ENCODE results near the gene CIRBP.

Gene CIRBP

DNA sequence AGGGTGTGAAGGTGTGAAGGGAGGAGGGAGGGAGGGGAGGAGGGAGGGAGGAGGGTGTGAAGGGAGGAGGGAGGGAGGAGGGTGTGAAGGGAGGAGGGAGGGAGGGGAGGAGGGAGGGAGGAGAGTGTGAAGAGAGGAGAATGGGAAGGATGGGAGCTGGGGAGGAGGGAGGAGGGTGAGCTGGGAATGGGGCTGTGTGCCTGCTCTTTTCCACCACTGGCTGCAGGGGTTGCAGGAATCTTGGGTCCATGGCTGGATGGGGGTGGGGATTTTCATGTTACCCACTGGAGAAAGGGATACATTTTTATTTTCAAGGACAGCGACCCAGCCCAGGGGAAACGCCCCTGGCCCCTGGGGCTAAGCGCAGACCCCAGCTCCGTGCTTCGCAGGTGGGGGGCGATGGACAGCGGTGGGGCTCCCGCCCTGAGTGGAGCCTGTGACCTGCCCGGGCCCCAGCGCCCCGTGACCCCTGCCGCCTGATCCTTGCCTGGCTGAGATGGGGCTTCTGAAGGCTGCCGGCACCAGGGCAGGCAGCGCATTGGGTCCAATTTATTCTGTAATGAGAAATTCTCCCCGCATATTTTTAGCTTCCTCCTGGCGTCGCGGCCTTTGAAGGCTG, 13.6 kb downstream of the CIRBP start:
- DNase-seq = no peak

DNA sequence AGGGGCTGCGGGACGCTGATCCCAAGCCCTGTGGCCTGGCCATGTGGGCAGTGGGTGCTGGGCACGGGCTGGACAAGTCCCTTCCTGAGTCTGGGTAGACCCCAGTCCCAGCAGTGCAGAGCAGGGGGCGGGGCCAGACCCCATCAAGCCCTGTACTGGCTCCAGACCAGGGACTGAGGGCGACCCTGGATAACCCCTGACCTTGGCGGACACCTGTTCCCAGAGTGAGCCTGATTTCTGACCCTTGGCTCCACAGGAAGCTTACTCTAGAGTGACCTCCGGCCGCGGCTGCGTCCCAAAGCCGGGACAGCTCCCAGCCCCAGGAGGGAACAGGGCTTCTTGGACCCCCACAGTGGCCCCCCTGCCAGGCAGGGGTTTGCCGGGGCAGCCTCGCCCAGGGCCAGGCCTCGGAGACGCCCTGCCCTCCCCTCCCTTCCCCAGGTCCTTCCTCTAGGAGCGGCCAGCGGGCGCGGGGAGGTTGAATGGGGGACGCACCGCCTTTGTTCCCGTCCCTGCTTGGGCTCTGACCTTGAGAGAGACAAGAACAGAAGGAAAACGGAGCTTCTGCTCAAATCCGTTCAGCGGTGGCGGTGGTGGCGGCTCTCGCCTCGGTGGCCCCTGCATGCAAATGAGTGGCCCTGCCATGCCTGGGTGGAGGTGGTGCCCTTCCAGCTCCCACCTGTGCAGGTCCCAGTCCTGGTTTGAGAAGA, 14.2 kb downstream of the CIRBP start:
- no peak for DNase-seq

DNA sequence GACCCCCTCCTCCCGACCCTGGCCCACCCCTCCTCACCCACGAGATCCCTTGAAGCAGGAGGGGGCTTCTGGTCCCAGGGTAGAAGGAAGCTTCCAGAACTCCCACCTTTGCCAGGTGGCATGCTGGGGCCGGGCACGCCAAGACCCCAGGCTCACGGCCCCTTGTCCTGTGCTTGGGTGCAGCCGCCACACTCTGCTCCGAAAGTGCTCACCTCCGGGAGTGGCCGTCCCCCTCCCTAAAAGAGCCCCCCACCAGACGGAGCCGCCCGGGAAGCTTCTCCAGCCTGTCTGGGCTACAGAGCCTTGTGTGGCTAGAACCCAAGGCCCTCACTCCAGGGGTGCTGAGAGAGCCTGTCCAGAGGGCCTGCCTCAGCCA, 14.8 kb downstream of the CIRBP start:
- DNase-seq = no peak

DNA sequence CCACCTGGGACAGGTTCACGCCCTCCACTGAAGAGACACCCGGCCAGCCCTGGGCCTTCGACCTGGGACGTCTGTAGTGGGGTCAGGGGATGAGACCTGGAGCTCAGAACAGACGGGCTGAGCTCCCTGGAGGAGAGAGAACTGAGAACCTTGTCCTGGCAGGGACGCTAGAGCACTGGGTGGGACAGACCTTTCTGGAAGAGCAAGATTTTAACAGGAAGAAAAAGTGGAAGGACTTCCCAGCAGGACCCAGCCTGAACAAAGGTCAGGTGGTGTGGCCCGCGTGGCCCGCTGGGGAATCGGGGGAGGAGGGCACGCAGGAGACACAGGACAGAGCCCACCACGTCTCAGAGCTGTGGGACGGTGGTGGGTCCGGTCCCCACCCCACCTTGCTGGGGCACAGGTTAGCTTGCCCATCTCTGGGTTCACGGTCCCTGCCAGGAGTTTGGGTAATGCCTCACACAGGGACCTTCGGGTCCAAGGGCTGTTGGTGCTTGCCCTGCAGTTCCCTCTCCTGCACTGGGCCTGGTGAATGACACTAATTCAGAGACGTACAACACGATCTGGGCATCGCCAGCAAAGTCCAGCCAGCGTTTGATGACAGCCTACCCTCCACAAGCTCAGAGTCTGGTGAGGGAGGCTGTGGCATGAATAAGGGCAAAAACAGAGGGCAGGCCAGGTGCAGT, 15.3 kb downstream of the CIRBP start:
- no peak for DNase-seq

DNA sequence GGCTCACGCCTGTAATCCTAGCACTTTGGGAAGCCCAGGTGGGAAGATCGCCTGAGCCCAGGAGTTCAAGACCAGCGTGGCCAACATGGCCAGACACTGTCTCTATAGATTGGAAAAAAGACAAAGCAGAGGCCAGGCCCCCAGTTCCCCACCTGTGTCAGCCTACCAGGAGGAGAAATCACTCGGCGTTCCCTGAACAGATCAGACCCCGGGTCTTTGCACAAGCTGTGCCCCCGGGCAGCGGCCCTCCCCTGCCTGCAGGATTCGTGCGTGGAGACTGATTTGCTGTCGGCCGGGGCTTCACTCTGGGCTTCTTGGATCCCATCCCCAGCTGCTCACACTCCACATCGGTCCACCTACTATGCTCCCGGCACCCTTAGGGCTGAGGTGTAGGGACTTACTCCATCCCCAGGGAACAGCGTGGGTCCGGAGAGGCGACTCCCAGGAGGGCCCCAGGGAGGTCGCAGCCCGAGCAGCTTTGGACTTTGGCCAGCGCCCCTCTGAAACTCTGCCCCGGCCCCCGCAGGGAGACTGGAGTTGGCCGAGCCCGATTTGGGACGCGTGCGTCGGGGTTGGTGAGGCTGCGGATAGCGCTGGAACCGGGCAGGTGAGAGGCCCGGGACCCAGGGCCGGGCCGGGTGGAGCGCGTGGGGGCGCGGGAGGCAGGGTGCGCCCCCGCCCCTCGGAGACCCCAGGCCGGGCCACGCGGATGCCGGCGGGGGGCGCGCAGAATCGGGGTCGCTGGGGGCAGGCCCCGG, 16.0 kb downstream of the CIRBP start:
- no peak for DNase-seq

DNA sequence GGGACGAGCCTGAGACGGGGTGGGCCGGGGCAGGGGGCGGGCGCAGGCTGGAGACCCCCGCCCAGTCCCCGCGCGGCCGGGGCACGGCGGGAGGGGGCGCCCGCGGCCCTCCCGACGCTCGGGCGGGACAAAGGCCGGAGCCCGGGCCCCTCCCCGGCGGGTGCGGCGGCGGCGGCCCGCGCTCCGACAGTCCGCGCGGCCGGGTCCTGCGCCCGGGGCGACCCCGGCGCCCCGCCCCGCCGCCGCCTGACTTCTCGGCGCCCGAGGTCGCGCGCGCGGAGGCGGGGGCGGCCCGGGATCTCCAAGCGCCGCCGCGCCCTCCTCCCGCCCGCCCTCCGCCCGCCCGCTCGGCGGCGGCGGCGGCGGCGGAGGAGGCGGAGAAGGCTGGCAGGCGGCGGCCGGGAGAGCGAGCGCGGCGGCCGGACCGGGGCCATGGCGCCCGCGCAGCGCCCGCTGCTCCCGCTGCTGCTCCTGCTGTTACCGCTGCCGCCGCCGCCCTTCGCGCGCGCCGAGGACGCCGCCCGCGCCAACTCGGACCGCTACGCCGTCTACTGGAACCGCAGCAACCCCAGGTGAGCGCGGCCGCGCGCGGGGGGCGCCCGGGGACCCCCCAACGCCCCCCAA, 16.7 kb downstream of the CIRBP start, which contains the start of gene EFNA2:
Gene EFNA2, plus strand, starts transcription at position 137 of the 624 bp plus-strand sequence. Its CDS starts 296 bp downstream, at position 433.
- DNase-seq = no peak

DNA sequence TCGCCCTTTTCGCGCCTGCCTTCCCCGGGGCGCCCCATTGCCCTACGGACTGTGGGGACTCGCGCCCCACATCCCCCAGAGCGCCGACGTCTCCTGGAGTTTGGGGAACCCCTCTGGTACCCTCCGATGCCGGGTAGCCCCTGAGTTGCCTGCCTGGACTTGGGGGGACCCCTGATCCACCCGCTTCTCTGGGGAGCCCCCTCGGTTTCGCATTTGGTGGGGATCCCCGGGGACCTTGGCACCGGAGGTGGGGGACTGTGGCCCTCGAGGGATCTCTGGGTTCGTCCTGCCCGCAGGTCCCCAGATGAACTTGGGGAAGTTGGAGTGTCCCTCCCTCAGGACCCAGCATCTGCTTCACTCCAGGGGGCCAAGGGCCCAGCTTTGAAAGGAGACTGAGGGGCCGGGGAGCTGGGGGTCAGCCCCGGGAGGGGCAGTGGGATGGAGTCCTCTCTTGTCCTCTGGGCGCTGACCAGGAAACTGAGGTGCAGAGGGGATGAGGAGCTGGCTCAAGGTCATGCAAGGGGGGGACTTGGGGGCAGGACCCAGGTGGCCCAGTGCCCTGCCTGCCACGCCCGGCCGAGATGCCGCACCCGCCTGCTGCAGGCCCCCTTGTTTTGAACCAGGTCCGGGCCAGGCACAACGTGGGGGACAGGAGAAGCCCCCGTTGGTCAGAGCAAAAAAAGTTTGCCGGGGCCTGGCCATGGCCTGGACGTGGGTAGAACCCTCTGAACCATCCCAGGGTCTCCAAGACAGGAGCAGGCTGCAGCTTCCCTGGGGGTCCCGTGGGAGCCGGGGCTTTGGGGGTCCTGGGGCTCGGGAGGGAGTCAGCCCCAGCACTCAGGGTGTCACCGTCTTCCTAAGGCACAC, 17.6 kb downstream of the CIRBP start:
- DNase-seq = no peak

DNA sequence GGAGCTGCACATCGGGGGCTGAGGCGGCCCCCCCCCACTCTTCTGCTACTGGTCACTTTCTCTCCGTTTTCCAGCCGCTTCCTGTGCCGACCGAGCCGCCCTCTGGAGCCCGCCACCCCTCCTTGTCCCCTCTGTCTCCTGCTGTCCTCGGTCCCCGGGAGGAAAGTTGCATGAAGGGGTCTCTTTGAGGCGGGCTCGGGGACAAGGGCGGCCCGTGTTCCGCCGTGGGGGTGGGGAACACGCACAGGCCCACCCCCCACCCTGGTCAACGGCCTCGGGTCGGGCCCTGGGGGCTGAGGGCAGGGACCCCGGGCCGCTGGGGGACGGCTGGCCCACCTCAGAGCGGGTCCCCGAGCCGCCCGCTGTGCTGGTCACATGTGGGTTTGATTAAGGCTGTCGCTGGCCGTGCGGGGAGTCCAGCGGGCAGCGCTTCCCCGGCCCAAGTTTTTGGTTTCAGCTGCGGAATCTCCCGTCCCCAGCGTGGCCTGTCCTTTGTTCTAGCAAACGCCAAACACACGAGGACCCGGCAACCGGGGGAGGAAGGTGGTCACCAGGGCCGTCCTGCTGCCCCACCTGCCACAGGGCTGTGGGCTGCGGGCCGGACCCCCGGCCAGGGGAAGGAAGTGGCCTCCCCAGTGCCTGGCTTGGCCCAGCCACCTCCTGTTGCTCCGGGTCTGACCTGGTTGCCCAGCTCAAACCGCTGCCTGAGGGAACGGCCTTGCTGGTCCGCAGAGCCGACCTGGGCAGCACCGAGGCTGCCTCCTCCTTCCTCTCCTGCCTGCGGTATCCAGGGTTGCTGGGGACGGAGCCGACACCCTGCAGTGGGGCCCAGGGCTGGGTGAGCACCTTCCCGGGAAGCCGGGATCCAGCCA, 18.5 kb downstream of the CIRBP start:
- no peak for DNase-seq

DNA sequence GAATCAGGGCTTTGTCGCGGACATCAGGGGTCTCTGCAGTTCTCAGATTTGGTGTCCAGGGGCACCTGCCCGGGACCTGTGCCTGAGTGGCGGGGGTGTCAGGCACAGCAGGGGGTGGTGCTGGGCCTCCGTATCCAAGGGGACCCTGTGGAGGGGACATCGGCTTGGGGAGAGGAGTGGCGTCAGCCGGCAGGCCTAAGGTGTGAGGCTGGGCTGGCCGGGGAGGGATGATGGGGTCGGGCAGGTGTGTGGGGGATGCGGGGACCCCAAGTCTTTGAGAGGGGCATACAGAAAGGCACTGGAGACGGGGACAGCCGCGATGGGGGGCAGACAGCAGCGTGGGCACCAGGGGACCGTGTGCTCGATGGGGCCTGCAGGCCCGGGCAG, 19.1 kb downstream of the CIRBP start:
- no peak for DNase-seq

DNA sequence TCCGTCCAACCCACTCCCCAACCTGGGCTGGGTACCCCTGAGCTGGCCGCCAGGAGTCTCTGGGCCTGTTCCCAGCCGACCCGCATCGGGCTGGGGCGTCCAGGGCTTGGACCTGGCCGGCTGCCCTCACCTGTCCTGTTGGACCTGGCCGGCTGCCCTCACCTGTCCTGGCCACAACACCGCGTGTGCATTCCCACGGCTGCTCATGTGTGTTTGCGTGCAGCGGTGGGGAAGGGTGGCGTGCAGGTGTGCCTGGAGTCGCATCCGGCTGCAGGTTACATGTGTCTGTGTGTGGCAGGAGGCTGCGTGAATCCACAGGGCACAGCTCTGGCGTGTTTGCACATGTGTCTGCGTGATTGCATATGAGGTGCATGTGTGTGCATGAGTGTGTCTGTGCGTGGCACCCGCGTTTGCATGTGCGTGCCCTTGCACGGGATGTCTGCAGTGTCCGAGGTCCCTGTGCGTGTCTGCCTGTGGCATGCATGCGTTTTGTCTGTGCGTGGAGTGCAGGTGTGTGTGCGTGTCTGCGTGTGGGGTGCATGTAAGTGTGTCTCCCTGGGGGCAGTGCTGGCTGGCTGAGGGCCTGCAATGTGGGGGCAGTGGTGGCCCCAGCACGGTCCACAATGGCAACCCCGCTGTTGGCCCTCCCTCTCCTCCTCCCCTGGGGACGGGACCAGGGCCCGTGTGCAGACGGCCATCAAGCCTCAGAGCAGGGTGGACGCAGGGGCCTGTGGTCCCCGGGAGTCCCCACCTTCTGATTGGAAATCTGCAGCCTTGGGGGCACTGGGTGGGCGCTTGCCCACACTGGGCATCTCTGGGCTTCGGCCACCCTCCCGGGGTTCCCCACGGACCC, 19.9 kb downstream of the CIRBP start:
- DNase-seq = no peak

DNA sequence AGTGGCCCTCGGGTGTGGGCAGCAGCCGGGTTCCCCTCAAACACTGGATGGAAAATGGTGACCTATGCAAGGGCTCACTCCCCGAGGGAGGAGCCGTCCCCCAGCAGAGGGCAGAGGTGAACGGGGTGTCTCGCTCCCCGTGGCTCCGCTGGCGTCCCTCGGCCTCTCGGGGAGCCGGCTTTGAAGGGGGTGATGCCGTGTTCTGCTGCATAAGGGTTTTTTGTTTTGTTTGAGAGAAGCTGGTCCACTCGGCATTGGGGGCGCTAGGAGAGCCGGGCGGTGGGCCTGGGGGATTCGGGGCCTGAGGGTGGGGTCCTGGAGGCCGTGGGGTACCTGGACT, 20.5 kb downstream of the CIRBP start:
- no peak for DNase-seq

DNA sequence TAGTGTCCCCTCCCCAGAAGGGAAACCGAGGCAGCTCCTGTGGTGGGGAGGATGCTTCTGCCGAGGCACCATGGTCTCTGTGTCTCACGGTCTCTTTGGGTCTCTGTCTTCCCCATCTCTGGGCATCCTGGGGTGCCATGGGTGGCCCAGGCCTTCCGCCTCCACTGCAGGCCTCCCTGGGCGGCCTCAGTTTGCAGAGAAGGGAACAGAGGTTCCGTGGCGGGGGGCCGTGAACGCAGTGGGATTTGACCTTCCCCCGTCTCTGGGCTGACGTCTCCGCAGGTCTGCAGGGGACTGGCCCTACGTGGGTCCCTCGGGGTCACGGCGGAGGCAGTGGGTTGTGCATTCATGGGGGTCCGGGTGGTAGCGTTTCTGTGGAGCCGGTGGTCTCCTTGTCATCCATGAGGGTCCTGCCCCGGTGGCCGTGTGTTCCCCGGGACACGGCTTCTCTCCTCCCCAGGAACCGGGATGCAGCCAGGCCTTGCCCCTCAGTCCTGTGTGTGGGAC, 21.1 kb downstream of the CIRBP start:
- DNase-seq = no peak

DNA sequence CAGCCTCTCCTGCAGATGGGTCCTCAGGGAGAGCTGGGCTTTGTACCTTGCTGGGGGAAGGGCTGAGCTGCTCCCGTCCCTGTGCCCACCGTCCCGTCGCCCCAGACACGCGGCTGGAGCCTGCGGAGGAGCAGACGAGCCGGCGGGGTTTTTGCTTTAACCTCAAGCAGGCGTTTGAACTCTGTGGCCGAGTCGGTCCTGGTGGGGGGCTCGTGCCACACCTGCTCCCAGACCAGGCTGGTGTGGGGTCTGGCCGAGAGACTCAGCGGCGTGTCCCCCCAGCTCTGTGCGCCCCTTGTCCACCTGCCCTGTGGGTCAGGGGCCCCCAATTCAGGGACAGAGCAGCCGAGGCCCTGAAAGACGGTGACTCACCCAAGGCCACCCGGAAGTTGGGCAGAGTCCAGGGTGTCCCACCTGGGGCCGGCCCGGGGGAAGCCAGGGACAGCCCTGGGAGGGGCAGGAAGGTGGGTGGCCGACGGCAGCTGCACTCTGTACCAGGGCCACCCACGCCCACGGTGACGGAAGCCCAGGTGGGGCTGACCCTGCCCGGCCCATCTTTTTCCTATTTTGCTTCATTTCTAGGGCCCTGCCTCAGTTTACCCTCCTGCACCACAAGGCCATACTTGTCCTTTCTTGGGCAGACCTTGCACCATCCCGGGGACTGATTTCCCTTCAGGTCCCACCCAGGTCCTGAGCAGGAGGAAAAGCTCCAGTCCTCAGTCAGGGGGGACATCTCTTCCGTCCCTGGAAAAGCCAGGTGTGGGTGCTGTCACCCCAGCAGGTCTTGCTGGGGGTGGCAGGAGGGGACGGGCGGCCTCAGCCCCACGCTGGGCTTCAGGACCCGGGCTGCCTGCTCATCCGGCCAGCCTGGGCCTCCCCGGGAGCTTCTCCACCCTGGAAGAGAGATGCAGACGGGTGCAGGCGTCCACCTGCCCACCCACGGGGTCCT, 21.8 kb downstream of the CIRBP start:
- DNase-seq = no peak

DNA sequence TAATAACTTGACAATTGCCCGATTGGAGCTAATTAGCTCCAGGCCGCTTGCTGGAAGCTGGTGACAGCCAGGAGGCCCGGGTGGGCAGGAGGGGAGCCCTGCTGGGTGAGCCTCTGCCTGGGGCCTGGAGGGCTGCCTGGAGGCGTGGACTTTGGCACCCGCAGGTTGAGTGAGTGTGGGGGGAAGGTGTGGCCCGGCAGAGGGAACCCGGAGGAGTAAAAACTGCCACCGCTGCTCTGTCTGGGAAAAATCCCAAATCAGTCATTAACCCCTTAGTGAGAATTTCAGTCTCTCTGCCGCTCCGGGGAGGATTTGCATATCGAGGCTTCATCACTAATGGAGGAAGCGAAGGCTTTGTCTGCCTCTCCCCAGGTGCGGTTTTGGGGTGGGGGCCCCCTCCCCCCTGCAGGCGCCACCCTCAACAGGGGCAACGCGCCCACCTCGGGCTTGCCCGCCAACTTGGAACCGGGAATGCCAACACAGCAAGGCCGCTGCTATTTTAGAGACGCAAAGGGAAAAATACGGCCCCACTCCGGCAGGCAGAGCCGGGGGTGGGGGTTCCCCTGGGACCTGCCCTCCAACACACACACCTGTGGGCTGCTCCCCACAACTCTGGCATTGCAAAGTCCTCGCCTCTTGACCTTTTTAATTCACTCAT, 22.8 kb downstream of the CIRBP start:
- DNase-seq = no peak

DNA sequence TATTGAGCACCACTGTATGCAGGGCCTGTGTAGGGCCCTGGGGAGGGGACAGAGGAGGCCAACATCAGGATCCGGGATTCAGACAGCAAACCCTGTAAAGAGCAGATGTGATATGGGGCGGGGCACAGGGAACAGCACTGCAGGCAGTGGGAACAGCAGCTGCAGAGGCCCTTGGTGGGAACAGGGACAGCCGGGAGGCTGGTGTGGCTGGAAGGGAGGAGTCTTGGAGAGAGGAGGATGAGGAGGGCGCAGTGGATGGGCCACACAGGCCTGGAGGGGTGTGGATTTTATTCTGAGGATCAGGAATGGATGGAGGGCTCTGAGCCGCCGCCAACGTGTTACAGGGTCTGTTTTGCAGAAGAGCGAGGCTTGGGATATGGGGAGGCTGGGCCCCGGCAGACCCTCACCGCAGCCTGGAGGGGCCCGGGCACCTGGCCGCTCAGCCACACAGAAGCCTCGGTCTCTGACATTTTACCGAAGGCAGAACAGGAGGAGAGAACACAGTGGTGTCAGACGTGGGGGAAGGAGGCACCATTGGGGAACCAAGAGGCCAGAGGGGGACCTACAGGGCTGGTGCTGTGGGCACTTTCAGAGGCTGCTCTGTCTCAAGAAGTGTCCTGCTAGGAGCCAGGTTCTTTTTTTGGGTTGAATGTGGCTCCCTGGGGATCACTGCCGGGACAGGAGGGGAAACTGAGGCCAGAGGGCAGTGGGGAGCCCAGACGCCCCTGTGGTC, 23.5 kb downstream of the CIRBP start:
- no peak for DNase-seq

DNA sequence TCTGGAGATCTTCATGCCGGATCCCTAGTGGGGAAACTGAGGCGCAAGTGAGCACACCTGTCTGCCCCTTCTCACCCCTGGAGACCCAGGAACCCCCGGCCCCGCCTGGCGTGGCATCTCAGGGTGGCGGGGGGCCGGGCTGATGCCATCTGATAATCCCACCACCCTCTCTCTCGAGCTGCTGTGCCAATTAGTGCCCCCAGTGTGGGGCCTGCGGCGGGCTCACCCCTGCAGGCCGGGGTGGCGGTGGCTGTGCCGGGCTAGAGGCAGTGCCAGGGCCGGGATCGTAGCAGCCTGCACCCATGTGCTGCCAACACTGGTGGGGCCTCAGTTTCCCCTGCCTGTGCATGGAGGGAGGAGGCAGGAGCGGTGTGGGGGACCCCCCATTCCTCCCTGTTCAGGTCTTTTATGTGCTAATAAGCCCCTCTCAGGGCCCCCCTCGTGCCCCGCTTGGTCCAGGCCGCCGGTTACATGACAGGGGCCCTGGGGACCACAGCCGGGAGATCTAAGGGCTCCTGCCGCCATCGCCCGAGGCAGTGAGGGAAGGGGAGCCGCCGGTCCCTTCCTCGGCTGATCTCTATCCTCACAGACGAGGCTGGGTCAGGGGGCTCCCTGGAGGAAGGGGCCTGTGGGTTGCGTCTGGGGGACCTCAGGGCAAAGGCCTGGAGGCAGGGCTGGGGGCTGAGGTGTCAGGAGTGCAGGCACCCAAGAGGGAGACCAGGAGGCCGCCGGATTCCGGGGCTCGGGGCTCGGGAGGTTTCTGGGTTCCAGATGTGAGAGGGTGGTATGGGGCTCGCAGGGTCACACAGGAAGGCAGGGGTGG, 24.9 kb downstream of the CIRBP start:
- no peak for DNase-seq
